Measurements from ENCODE around the gene NKD2.
A peak's percentile ranks its signal among the peaks of the same experiment; 100 is the strongest.

Gene NKD2

DNA sequence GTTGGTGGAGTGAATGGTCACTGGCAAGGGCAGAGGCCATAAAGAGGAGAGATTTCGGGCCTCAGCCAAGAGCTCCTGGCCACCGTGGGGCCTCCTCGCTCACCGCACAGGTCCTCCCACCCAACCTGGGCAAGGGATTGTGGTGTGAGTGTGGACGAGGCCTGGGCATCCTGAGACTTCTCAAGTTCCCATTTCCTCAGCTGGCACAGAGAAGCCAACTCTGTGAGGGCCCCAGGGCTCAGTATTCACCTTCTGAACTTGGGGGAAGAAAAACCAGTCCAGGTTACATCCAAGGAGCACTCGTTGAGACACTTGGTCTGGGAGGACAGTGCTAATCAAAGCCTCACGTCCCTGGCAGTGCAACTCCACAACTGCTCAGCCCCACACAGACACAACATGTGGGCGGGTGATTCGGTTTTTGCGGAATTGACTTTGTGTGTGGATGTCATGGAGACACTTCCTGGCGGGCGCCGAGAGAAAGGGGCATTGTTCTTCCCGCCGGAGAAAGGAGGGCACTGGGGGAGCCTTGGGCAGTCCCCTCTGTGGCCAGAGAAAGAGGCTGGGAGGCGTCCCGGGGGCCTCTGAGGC, 28.5 kb upstream of the NKD2 start:
- TF ChIP-seq, protein P1, sequence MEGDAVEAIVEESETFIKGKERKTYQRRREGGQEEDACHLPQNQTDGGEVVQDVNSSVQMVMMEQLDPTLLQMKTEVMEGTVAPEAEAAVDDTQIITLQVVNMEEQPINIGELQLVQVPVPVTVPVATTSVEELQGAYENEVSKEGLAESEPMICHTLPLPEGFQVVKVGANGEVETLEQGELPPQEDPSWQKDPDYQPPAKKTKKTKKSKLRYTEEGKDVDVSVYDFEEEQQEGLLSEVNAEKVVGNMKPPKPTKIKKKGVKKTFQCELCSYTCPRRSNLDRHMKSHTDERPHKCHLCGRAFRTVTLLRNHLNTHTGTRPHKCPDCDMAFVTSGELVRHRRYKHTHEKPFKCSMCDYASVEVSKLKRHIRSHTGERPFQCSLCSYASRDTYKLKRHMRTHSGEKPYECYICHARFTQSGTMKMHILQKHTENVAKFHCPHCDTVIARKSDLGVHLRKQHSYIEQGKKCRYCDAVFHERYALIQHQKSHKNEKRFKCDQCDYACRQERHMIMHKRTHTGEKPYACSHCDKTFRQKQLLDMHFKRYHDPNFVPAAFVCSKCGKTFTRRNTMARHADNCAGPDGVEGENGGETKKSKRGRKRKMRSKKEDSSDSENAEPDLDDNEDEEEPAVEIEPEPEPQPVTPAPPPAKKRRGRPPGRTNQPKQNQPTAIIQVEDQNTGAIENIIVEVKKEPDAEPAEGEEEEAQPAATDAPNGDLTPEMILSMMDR (IDR thresholded peaks at IDR 0.05; ENCODE audit: borderline replicate concordance, insufficient read depth, low read depth, low read length): no peak
- no peak overlapping the region for H3K4me3 ChIP-seq (ENCODE audit: low read depth, low read length)

DNA sequence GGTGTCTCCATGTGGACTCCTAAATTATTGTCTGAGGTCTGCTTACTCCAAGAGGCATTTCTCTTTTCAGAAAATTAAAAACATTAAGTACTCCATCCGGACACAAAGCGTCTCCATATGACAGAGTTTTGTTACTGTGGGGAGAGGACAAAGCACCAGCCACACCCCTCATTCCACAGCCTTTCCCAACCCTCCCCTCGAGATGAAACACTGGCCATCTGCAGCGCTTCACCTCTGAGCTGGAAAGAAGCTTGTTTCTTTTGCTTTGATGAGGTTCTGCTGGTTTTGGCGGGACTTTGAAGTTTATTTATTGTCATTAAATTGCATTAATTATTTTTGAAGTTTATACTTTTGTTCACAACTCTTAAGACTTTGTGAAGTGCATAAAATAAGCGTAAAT, 27.6 kb upstream of the NKD2 start:
- TF ChIP-seq, protein P1 (IDR thresholded peaks at IDR 0.05; ENCODE audit: borderline replicate concordance, insufficient read depth, low read depth, low read length): no peak
- no peak overlapping the region for H3K4me3 ChIP-seq (ENCODE audit: low read depth, low read length)

DNA sequence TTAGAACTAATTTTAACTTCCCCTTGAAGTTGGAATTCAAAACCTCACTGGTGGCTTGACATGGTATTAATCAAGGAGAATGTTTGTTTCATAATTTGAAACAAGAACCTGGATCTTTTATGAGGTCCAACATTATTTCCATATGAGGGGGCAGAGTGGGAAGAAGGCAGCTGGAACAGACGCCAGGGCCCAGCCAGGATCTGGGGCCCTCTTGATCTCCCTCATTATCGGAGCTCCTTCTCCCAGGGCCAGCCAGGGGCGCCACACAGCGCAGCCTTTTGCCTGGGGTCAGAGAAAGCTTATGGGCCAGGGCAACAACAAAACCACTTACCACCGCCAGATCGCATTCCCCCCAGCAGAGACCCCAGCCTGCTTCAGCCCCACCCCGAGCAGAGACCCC, 27.1 kb upstream of the NKD2 start:
- TF ChIP-seq, protein P1 (IDR thresholded peaks at IDR 0.05; ENCODE audit: borderline replicate concordance, insufficient read depth, low read depth, low read length): no peak
- H3K4me3 ChIP-seq (ENCODE audit: low read depth, low read length): no peak overlapping the region

DNA sequence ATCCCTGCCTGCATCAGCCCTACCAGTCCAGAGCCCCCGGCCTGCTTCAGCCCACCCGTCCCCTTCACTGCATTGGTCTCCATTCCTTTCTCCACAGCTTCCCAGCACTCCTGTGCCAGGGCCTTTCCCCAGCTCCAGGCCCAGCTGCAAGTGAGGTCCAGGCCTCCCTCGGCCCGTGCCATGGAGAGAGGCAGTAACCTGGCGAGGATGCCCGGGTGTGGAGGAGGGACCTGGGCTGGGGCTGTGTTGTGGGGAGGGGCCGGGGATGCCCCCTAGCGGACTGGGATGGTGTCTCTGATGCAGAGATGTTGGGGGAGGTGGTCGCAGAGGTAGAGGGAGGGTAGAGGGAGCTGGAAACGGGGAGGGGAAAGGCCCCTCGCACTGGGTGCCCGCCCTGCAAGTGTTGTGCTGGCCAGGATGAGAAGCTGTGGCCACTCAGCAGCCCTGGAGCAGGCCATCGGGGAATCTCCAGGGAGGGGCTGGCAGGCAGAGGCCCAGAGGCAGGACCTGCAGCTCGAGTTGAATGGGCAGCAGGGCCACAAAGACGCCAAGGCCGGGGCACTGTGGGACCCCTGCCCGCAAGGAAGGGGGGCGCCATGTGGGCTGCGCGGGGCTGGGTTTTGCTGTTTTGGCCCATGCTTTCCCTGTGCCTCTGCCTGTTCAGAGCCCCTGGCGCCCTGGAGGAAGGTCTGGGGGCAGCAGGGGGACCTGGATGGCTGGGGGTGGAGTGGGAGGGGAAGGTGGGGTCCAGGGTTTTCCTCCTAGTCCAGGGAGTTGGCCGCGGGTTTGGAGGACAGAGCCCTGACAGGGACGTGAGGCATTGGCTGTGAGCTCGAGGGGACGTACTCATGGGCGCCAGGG, 26.0 kb upstream of the NKD2 start:
- no peak overlapping the region for H3K4me3 ChIP-seq (ENCODE audit: low read depth, low read length)
- TF ChIP-seq, protein P1 (IDR thresholded peaks at IDR 0.05; ENCODE audit: borderline replicate concordance, insufficient read depth, low read depth, low read length): peak; percentile 54; the same call in 1 of the 2 replicates

DNA sequence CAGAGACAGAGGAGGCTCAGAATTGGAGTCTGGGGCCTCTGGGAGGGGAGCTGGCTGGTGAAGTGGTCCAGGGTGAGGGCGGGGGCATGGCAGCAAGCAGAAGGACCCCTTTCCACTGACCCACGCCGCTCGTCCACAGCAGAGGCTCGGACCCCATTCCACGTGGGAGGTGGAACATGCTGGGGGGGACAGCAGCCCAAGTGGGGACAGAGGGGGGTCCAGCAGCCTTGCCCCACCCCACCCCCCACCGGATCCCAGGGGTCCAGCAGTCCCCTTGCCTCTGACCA, 25.4 kb upstream of the NKD2 start:
- H3K4me3 ChIP-seq (ENCODE audit: low read depth, low read length): no peak overlapping the region
- TF ChIP-seq, protein P1 (IDR thresholded peaks at IDR 0.05; ENCODE audit: borderline replicate concordance, insufficient read depth, low read depth, low read length): no peak

DNA sequence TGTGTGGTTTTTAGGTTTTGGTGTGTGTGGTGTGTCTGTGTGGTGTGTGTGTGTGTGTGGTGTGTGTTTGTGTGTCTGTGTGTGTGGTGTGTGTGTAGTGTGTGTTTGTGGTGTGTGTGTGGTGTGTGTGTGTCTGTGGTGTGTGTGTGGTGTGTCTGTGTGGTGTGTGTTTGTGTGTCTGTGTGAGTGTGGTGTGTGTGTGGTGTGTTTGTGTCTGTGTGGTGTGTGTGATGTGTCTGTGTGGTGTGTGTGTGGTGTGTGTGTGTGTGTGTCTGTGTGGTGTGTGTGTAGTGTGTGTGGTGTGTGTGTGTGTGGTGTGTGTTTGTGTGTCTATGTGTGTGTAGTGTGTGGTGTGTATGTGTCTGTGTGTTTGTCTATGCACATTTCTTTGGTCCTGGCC, 25.0 kb upstream of the NKD2 start:
- TF ChIP-seq, protein P1 (IDR thresholded peaks at IDR 0.05; ENCODE audit: borderline replicate concordance, insufficient read depth, low read depth, low read length): no peak
- H3K4me3 ChIP-seq (ENCODE audit: low read depth, low read length): no peak overlapping the region

DNA sequence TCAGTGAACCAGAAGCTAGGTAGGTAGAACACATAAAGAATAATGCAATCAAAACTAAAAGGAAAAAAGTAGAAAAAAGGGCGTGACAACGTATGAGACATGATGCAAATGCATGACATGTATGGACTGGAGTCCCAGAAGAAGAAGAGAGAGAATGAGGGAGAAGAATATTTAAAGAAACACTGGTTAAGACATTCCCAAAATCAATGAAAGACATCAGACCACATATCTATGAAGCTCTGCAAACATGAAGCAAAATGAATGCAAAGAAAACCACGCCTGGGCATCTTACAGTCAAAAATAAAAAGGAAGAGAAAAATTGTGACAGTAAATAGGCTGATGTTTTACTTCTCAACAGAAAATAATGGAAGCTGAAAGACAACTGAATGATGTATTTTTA, 23.8 kb upstream of the NKD2 start:
- H3K4me3 ChIP-seq (ENCODE audit: low read depth, low read length): no peak overlapping the region
- TF ChIP-seq, protein P1 (IDR thresholded peaks at IDR 0.05; ENCODE audit: borderline replicate concordance, insufficient read depth, low read depth, low read length): no peak

All from GM12875 (cell line).